Measurements from ENCODE around the gene KRT4. TPM values are rescaled to one million over a fixed set of nuclear protein-coding genes. Genes with fewer than 3 reads are reported as not detected.

The KRT4 gene
- total RNA-seq, 1 experiment from 2014 or later = not detected

- H3K36me3 ChIP-seq (ENCODE audit: control insufficient read depth in 1 of 2, insufficient read depth in 2 of 2, low read length in 2 of 2) = no peaks in the 10 kb centered on the region
- H2AFZ ChIP-seq (ENCODE audit: low read depth, low read length, poor library complexity, severe bottlenecking) = no peak overlapping the region
- H3K4me3 ChIP-seq (replicated peaks in 1 of 2; ENCODE audit: low read depth in 1 of 2, low read length in 2 of 2) = no peak overlapping the region
- H3K4me2 ChIP-seq (ENCODE audit: low read length) = no peak overlapping the region
- no peaks in the 10 kb centered on the region for H3K9me2 ChIP-seq (ENCODE audit: insufficient read depth)
- no peak overlapping the region for H3K9ac ChIP-seq (ENCODE audit: low read length)
- intact Hi-C loops (cut with micrococcal nuclease) = no loop called here
- ChIA-PET CTCF (no interaction called here), POLR2A (no interaction called here), RAD21 (ENCODE audit: low non-redundant PET in 1 of 2, low total read pairs in 2 of 2, uncharacterized antibody in 2 of 2, unreplicated experiment in 2 of 2) (no interaction called here)
- no TSS peak for BruUV-seq (replicated peaks)
- no peaks in the 10 kb centered on the region for H3K9me3 ChIP-seq (ENCODE audit: control insufficient read depth in 1 of 2, insufficient read depth in 1 of 2, low read depth in 1 of 2, low read length in 2 of 2)
- no peaks in the 10 kb centered on the region for H3K79me2 ChIP-seq (ENCODE audit: insufficient read depth, low read length)
- H3K4me1 ChIP-seq (ENCODE audit: control insufficient read depth in 1 of 2, insufficient read depth in 2 of 2, low read length in 2 of 2) = no peaks in the 10 kb centered on the region
- H3K27ac ChIP-seq (ENCODE audit: low read depth, low read length) = no peak overlapping the region
- H3K27me3 ChIP-seq (ENCODE audit: insufficient read depth, low read length) = peaks cover 25% of the 10 kb centered on the region
- DNase-seq (ENCODE audit: low read depth, low spot score) (no peak), ATAC-seq (no peak)
- H4K20me1 ChIP-seq (ENCODE audit: insufficient read depth) = no peaks in the 10 kb centered on the region
- TF ChIP-seq, protein P1, sequence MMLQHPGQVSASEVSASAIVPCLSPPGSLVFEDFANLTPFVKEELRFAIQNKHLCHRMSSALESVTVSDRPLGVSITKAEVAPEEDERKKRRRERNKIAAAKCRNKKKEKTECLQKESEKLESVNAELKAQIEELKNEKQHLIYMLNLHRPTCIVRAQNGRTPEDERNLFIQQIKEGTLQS (IDR thresholded peaks at IDR 0.05) = no peak
- TF ChIP-seq RAD21 (IDR thresholded peaks at IDR 0.05; ENCODE audit: low read depth) (no peak), POLR2AphosphoS5 (IDR thresholded peaks at IDR 0.05; ENCODE audit: low read depth, low read length) (no peak), REST (IDR thresholded peaks at IDR 0.05; ENCODE audit: low read depth) (no peak), EZH2phosphoT487 (IDR thresholded peaks at IDR 0.05; ENCODE audit: borderline replicate concordance) (no peak), POLR2A (IDR thresholded peaks at IDR 0.05; ENCODE audit: borderline replicate concordance, extremely low read depth, insufficient read depth, insufficient read length) (no peak), TCF7L2 (IDR thresholded peaks at IDR 0.05; ENCODE audit: borderline replicate concordance, extremely low read depth, insufficient read depth, insufficient read length) (no peak), EGR1 (IDR thresholded peaks at IDR 0.05; ENCODE audit: low read depth) (no peak), MAX (IDR thresholded peaks at IDR 0.05) (no peak), SRF (IDR thresholded peaks at IDR 0.05; ENCODE audit: low read depth) (no peak), JUND (IDR thresholded peaks at IDR 0.05) (no peak)
- TF ChIP-seq, protein P2, sequence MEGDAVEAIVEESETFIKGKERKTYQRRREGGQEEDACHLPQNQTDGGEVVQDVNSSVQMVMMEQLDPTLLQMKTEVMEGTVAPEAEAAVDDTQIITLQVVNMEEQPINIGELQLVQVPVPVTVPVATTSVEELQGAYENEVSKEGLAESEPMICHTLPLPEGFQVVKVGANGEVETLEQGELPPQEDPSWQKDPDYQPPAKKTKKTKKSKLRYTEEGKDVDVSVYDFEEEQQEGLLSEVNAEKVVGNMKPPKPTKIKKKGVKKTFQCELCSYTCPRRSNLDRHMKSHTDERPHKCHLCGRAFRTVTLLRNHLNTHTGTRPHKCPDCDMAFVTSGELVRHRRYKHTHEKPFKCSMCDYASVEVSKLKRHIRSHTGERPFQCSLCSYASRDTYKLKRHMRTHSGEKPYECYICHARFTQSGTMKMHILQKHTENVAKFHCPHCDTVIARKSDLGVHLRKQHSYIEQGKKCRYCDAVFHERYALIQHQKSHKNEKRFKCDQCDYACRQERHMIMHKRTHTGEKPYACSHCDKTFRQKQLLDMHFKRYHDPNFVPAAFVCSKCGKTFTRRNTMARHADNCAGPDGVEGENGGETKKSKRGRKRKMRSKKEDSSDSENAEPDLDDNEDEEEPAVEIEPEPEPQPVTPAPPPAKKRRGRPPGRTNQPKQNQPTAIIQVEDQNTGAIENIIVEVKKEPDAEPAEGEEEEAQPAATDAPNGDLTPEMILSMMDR (IDR thresholded peaks at IDR 0.05 in 2 of 3, conservative IDR thresholded peaks at IDR 0.05 in 1 of 3; ENCODE audit: borderline replicate concordance in 1 of 3, insufficient read depth in 1 of 3, low read depth in 2 of 3, low read length in 2 of 3) = no peak
- TF ChIP-seq, protein P3, sequence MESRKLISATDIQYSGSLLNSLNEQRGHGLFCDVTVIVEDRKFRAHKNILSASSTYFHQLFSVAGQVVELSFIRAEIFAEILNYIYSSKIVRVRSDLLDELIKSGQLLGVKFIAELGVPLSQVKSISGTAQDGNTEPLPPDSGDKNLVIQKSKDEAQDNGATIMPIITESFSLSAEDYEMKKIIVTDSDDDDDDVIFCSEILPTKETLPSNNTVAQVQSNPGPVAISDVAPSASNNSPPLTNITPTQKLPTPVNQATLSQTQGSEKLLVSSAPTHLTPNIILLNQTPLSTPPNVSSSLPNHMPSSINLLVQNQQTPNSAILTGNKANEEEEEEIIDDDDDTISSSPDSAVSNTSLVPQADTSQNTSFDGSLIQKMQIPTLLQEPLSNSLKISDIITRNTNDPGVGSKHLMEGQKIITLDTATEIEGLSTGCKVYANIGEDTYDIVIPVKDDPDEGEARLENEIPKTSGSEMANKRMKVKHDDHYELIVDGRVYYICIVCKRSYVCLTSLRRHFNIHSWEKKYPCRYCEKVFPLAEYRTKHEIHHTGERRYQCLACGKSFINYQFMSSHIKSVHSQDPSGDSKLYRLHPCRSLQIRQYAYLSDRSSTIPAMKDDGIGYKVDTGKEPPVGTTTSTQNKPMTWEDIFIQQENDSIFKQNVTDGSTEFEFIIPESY (IDR thresholded peaks at IDR 0.05; ENCODE audit: extremely low read depth, insufficient replicate concordance, low read length) = no peak
These were observed 52.1 kb downstream of the KRT4 start for GRCh38 chr12:52761802-52762201.
